ENCODE data around the gene ANKS1A.

Gene ANKS1A

GRCh38 chr6:35070111-35070510 is 181.1 kb downstream of the ANKS1A start:
- DNase-seq (ENCODE audit: low read depth) = no peak

GRCh38 chr6:35071347-35071994 is 182.4 kb downstream of the ANKS1A start:
- no peak for DNase-seq (ENCODE audit: low read depth)

- DNase-seq (ENCODE audit: low read depth) = no peak
Measured at GRCh38 chr6:35072051-35072697, 183.1 kb downstream of the ANKS1A start.

GRCh38 chr6:35072698-35073055 is 183.6 kb downstream of the ANKS1A start:
- no peak for DNase-seq (ENCODE audit: low read depth)

- DNase-seq (ENCODE audit: low read depth) = no peak
Measured at GRCh38 chr6:35073211-35073610, 184.2 kb downstream of the ANKS1A start.

GRCh38 chr6:35073766-35074471 is 184.9 kb downstream of the ANKS1A start:
- no peak for DNase-seq (ENCODE audit: low read depth)

- no peak for DNase-seq (ENCODE audit: low read depth)
Measured at GRCh38 chr6:35076997-35077712, 188.1 kb downstream of the ANKS1A start.

- no peak for DNase-seq (ENCODE audit: low read depth)
Measured at GRCh38 chr6:35077713-35078105, 188.7 kb downstream of the ANKS1A start.

- DNase-seq (ENCODE audit: low read depth) = no peak
Measured at GRCh38 chr6:35078226-35078850, 189.3 kb downstream of the ANKS1A start.

- no peak for DNase-seq (ENCODE audit: low read depth)
Measured at GRCh38 chr6:35078896-35079295, 189.8 kb downstream of the ANKS1A start.

GRCh38 chr6:35079311-35080000 is 190.4 kb downstream of the ANKS1A start:
- DNase-seq (ENCODE audit: low read depth) = no peak

GRCh38 chr6:35080016-35080680 is 191.1 kb downstream of the ANKS1A start:
- no peak for DNase-seq (ENCODE audit: low read depth)

- DNase-seq (ENCODE audit: low read depth) = no peak
Measured at GRCh38 chr6:35080821-35081425, 191.9 kb downstream of the ANKS1A start.

- peak; percentile 11 for DNase-seq (ENCODE audit: low read depth)
Measured at GRCh38 chr6:35081426-35081851, 192.4 kb downstream of the ANKS1A start.

- DNase-seq (ENCODE audit: low read depth) = no peak
Measured at GRCh38 chr6:35082046-35082732, 193.1 kb downstream of the ANKS1A start.

- no peak for DNase-seq (ENCODE audit: low read depth)
Measured at GRCh38 chr6:35082733-35083403, 193.8 kb downstream of the ANKS1A start.

- no peak for DNase-seq (ENCODE audit: low read depth)
Measured at GRCh38 chr6:35083507-35083906, 194.5 kb downstream of the ANKS1A start.

- DNase-seq (ENCODE audit: low read depth) = no peak
Measured at GRCh38 chr6:35084041-35084491, 195.0 kb downstream of the ANKS1A start.

- no peak for DNase-seq (ENCODE audit: low read depth)
Measured at GRCh38 chr6:35084511-35085203, 195.6 kb downstream of the ANKS1A start.
